MM.1S (cell line): ENCODE measurements around the gene SHC2.

ENCODE experiments used
- DNase-seq: peaks from one replicate; pipeline ENCODE4 v3.0.0-alpha.2; 2015
- H2AFZ ChIP-seq: fragments of 300-600 bp; sonication (generic); 2 replicates; pipeline ENCODE4 v1.6.0; 2016; ENCODE audit warnings: antibody characterized with exemption, low read length
- H3F3A ChIP-seq: fragments of 300-600 bp; sonication (generic); 2 replicates; pipeline ENCODE4 v1.6.1; 2016; ENCODE audit warnings: mild to moderate bottlenecking, antibody characterized with exemption, low read length, moderate library complexity, mixed read lengths; ENCODE audit not compliant: insufficient read depth
- H3K27ac ChIP-seq: fragments of 300-600 bp; sonication (generic); 2 replicates; pipeline ENCODE4 v1.5.1; 2016; ENCODE audit warnings: mild to moderate bottlenecking, low read length
- H3K27me3 ChIP-seq: fragments of 300-600 bp; sonication (generic); replicated peaks from 2 replicates; pipeline ENCODE4 v1.6.0; 2016; ENCODE audit warnings: low read length; ENCODE audit not compliant: insufficient read depth
- H3K36me3 ChIP-seq: fragments of 300-600 bp; sonication (generic); replicated peaks from 2 replicates; pipeline ENCODE4 v1.6.1; 2016; ENCODE audit warnings: mild to moderate bottlenecking, low read length, mixed read lengths; ENCODE audit not compliant: insufficient read depth
- H3K4me1 ChIP-seq: fragments of 300-600 bp; sonication (generic); 2 replicates; pipeline ENCODE4 v1.6.1; 2016; ENCODE audit warnings: low read length, mixed read lengths
- H3K4me2 ChIP-seq: fragments of 300-600 bp; sonication (generic); 2 replicates; pipeline ENCODE4 v1.6.0; 2016; ENCODE audit warnings: low read depth, low read length
- H3K4me3 ChIP-seq: fragments of 300-600 bp; sonication (generic); 2 replicates; pipeline ENCODE4 v1.5.1; 2016; ENCODE audit warnings: low read length, mixed read lengths
- H3K79me2 ChIP-seq: fragments of 300-600 bp; sonication (generic); 2 replicates; pipeline ENCODE4 v1.6.1; 2016; ENCODE audit warnings: mixed run types, low read length, mixed read lengths
- H3K9ac ChIP-seq: fragments of 300-600 bp; sonication (generic); 2 replicates; pipeline ENCODE4 v1.6.1; 2016; ENCODE audit warnings: low read length, mixed read lengths
- H3K9me2 ChIP-seq: fragments of 300-600 bp; sonication (generic); replicated peaks from 2 replicates; pipeline ENCODE4 v1.6.1; 2016; ENCODE audit warnings: mild to moderate bottlenecking, low read length, mixed read lengths; ENCODE audit not compliant: insufficient read depth
- H3K9me3 ChIP-seq: fragments of 300-600 bp; sonication (generic); replicated peaks from 2 replicates; pipeline ENCODE4 v1.6.1; 2016; ENCODE audit warnings: mild to moderate bottlenecking, low read length, mixed read lengths; ENCODE audit not compliant: insufficient read depth
- H4K20me1 ChIP-seq: fragments of 300-600 bp; sonication (generic); 2 replicates; pipeline ENCODE4 v1.6.1; 2016; ENCODE audit warnings: mild to moderate bottlenecking, low read length, moderate library complexity, mixed read lengths; ENCODE audit not compliant: insufficient read depth
- CTCF ChIP-seq: fragments of 300-600 bp; sonication (generic); IDR thresholded peaks from 2 replicates; pipeline ENCODE4 v1.5.1; 2016; ENCODE audit warnings: antibody characterized with exemption, low read length, mixed read lengths
- EZH2 ChIP-seq: fragments of 300-600 bp; sonication (generic); optimal IDR thresholded peaks from 2 replicates; pipeline ENCODE3; 2017; ENCODE audit warnings: low read depth, mild to moderate bottlenecking, antibody characterized with exemption, low read length, mixed read lengths
- EZH2phosphoT487 ChIP-seq: fragments of 300-600 bp; sonication (generic); IDR thresholded peaks from 2 replicates; pipeline ENCODE4 v1.6.1; 2018; ENCODE audit warnings: antibody characterized with exemption, low read length

SHC2 gene

GRCh38 chr19:496112-496665, 35.4 kb upstream of the SHC2 start, which contains the start of gene MADCAM1:
MADCAM1 (plus strand) TSS chr19:496486; CDS start chr19:496500, 14 bp downstream.
- Histone ChIP-seq H2AFZ (no peak within 1 kb of the TSS), H3K4me2 (no peak within 1 kb of the TSS), H3K9me3 (no peaks in the 10 kb centered on the region), H3K4me3 (no peak within 1 kb of the TSS), H3K9ac (no peak within 1 kb of the TSS), H3K27me3 (peaks cover 23% of the 10 kb centered on the region), H3K27ac (no peak within 1 kb of the TSS), H3K79me2 (no peaks in the 10 kb centered on the region), H3K9me2 (no peaks in the 10 kb centered on the region), H3K4me1 (no peaks in the 10 kb centered on the region), H4K20me1 (no peaks in the 10 kb centered on the region), H3K36me3 (no peaks in the 10 kb centered on the region), H3F3A (0 out of 2 replicates have a peak, but pooled peaks cover 2% of the 10 kb centered on the region)
- no peak for TF ChIP-seq CTCF
- no peak for TF ChIP-seq EZH2
- TF ChIP-seq EZH2phosphoT487, result no peak
- no peak for DNase-seq

DNA sequence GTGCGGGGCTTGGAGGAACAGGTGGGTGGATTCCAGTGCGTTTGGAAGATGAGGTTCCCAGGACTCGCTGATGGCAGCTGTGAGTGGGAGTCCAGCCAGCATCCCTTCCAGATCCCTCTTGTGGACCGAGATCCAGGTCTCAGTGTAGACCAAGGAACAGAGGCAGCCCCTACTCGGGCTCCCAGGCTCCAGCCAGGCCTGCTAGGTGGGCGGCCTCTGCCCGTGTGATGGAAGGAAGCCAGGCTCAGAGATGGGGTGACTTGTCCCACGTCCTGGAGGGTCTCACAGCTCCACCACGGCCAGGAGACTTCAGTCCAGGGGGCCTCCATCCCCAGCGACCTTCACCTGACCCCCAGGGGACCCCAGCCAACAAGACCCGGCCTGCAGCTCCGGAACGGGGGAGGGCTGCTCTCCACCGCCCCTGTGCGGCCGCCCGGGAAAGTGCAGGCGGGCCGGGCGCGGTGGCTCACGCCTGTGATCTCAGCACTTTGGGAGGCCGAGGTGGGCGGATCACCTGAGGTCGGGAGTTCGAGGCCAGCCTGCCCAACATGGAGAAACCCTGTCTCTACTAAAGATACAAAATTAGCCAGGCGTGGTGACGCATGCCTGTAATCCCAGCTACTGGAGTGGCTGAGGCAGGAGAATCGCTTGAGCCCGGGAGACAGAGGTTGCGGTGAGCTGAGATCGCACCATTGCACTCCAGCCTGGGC, 34.7 kb upstream of the SHC2 start:
- DNase-seq, result no peak
- no peak overlapping the region for H3K27ac ChIP-seq
- TF ChIP-seq EZH2phosphoT487, result no peak
- TF ChIP-seq CTCF, result peak; percentile 50
- no peaks in the 10 kb centered on the region for H4K20me1 ChIP-seq
- H3K4me3 ChIP-seq, result no peak overlapping the region
- no peak overlapping the region for H3K9ac ChIP-seq
- no peak overlapping the region for H2AFZ ChIP-seq
- no peaks in the 10 kb centered on the region for H3K36me3 ChIP-seq
- no peaks in the 10 kb centered on the region for H3K79me2 ChIP-seq
- H3K9me2 ChIP-seq, result no peaks in the 10 kb centered on the region
- no peaks in the 10 kb centered on the region for H3K4me1 ChIP-seq
- no peaks in the 10 kb centered on the region for H3K9me3 ChIP-seq
- 0 out of 2 replicates have a peak, but pooled peaks cover 4% of the 10 kb centered on the region for H3F3A ChIP-seq
- H3K27me3 ChIP-seq, result peaks cover 17% of the 10 kb centered on the region
- H3K4me2 ChIP-seq, result no peak overlapping the region

- no peak overlapping the region for H3K27ac ChIP-seq
- no peak overlapping the region for H3K4me2 ChIP-seq
- no peaks in the 10 kb centered on the region for H3K4me1 ChIP-seq
- H3K9me3 ChIP-seq, result no peaks in the 10 kb centered on the region
- H3F3A ChIP-seq, result peaks cover 4% of the 10 kb centered on the region; the same call in 1 of the 2 replicates
- H3K79me2 ChIP-seq, result no peaks in the 10 kb centered on the region
- H2AFZ ChIP-seq, result no peak overlapping the region
- TF ChIP-seq EZH2 (no peak), EZH2phosphoT487 (no peak), CTCF (no peak)
- no peak overlapping the region for H3K9ac ChIP-seq
- DNase-seq, result no peak
- H3K4me3 ChIP-seq, result no peak overlapping the region
- H3K36me3 ChIP-seq, result no peaks in the 10 kb centered on the region
- no peaks in the 10 kb centered on the region for H4K20me1 ChIP-seq
- H3K9me2 ChIP-seq, result no peaks in the 10 kb centered on the region
- H3K27me3 ChIP-seq, result peaks cover 13% of the 10 kb centered on the region; the same call in 1 of the 2 replicates
Measured at GRCh38 chr19:495081-495401, 34.2 kb upstream of the SHC2 start.
